ENCODE measurements around the gene SLC1A4. TPM values are rescaled to one million over a fixed set of nuclear protein-coding genes. Genes with fewer than 3 reads are reported as not detected.

The SLC1A4 gene
- total RNA-seq, 1 donor from 2014 or later, result 35.4 TPM

- peaks cover 9% of the 10 kb centered on the region for H3K4me1 Mint-ChIP-seq
- no peaks in the 10 kb centered on the region for H3K27me3 Mint-ChIP-seq
- no peak for TF ChIP-seq CTCF (IDR thresholded peaks at IDR 0.05)
- no peak for DNase-seq
- ChIA-PET CTCF (interaction anchor here (1.0 to 1.4 kb wide), 3 partner anchors 51 to 61 kb away, joined by 3 to 9 read pairs (median 4); no protein-coding TSS in a partner anchor), POLR2A (interaction anchor here (0.5 to 1.4 kb wide), 7 partner anchors 8 to 62 kb away, joined by 3 to 15 read pairs (median 3); no protein-coding TSS in a partner anchor)
- intact Hi-C loops (cut with micrococcal nuclease), result loop anchor here (1.0 kb wide), 1 partner anchor 10 kb away; the partner anchor contains the start of gene SLC1A4
- no peak overlapping the region for H3K4me3 Mint-ChIP-seq
- no peak for ATAC-seq (ENCODE audit: low read depth)
- H3K27ac Mint-ChIP-seq, result no peak overlapping the region
- H3K36me3 Mint-ChIP-seq (ENCODE audit: low read depth), result peaks cover 2% of the 10 kb centered on the region
- H3K9me3 Mint-ChIP-seq, result no peaks in the 10 kb centered on the region
Measured at GRCh38 chr2:64979744-64980143, 9.5 kb upstream of the SLC1A4 start.

GRCh38 chr2:64980183-64980582 lies 9.0 kb upstream of the SLC1A4 start:
- intact Hi-C loops (cut with micrococcal nuclease), result no loop called here
- DNase-seq (no peak), ATAC-seq (ENCODE audit: low read depth) (no peak)
- ChIA-PET CTCF (interaction anchor here (1.0 kb wide), 1 partner anchor 52 kb away, joined by 3 read pairs; no protein-coding TSS in a partner anchor), POLR2A (interaction anchor here (0.7 to 1.1 kb wide), 3 partner anchors 10 to 63 kb away, joined by 3 read pairs; no protein-coding TSS in a partner anchor)
- Mint-ChIP-seq H3K4me3 (no peak overlapping the region), H3K27ac (no peak overlapping the region), H3K4me1 (peaks cover 9% of the 10 kb centered on the region), H3K27me3 (no peaks in the 10 kb centered on the region), H3K9me3 (no peaks in the 10 kb centered on the region), H3K36me3 (ENCODE audit: low read depth) (peaks cover 2% of the 10 kb centered on the region)
- no peak for TF ChIP-seq CTCF (IDR thresholded peaks at IDR 0.05)

GRCh38 chr2:64982311-64982857 lies 6.8 kb upstream of the SLC1A4 start:
- Mint-ChIP-seq H3K4me3 (no peak overlapping the region), H3K27ac (peak overlapping the region; percentile 66), H3K36me3 (ENCODE audit: low read depth) (peaks cover 2% of the 10 kb centered on the region), H3K9me3 (no peaks in the 10 kb centered on the region), H3K4me1 (peaks cover 21% of the 10 kb centered on the region), H3K27me3 (no peaks in the 10 kb centered on the region)
- DNase-seq (no peak), ATAC-seq (ENCODE audit: low read depth) (peak; percentile 30)
- intact Hi-C loops (cut with micrococcal nuclease), result no loop called here
- no peak for TF ChIP-seq CTCF (IDR thresholded peaks at IDR 0.05)
- POLR2A ChIA-PET, result interaction anchor here (0.9 kb wide), 1 partner anchor 64 kb away, joined by 3 read pairs; no protein-coding TSS in a partner anchor
- CTCF ChIA-PET, result interaction anchor here (0.6 to 1.0 kb wide), 2 partner anchors 64 to 118 kb away, joined by 4 to 5 read pairs; no protein-coding TSS in a partner anchor

GRCh38 chr2:64982932-64983331 lies 6.3 kb upstream of the SLC1A4 start:
- no peaks in the 10 kb centered on the region for H3K27me3 Mint-ChIP-seq
- ATAC-seq (ENCODE audit: low read depth) (no peak), DNase-seq (no peak)
- H3K4me1 Mint-ChIP-seq, result peaks cover 25% of the 10 kb centered on the region
- CTCF ChIA-PET, result interaction anchor here (0.6 to 1.0 kb wide), 2 partner anchors 65 to 118 kb away, joined by 4 to 5 read pairs; no protein-coding TSS in a partner anchor
- H3K27ac Mint-ChIP-seq, result no peak overlapping the region
- TF ChIP-seq CTCF (IDR thresholded peaks at IDR 0.05), result no peak
- POLR2A ChIA-PET, result no interaction called here
- H3K36me3 Mint-ChIP-seq (ENCODE audit: low read depth), result peaks cover 2% of the 10 kb centered on the region
- H3K9me3 Mint-ChIP-seq, result no peaks in the 10 kb centered on the region
- H3K4me3 Mint-ChIP-seq, result no peak overlapping the region
- intact Hi-C loops (cut with micrococcal nuclease), result no loop called here

- DNase-seq, result no peak
- no peak for TF ChIP-seq CTCF (IDR thresholded peaks at IDR 0.05)
- Mint-ChIP-seq H3K27ac (no peak overlapping the region), H3K9me3 (no peaks in the 10 kb centered on the region), H3K4me1 (peaks cover 33% of the 10 kb centered on the region), H3K36me3 (ENCODE audit: low read depth) (peaks cover 2% of the 10 kb centered on the region), H3K27me3 (no peaks in the 10 kb centered on the region), H3K4me3 (no peak overlapping the region)
- ChIA-PET CTCF (no interaction called here), POLR2A (interaction anchor here (0.6 kb wide), 1 partner anchor 132 kb away, joined by 10 read pairs; no protein-coding TSS in a partner anchor)
- intact Hi-C loops (cut with micrococcal nuclease), result no loop called here
- no peak for ATAC-seq (ENCODE audit: low read depth)
Measured at GRCh38 chr2:64985447-64985846, 3.8 kb upstream of the SLC1A4 start.
